UCSD-AML1 (cell line): Measurements from ENCODE around the gene CPED1.

Experiments used
- DNase-seq: peaks from one replicate; lab custom pipeline; 2025; ENCODE audit not compliant: unreplicated experiment; lab: John Stamatoyannopoulos, UW

The CPED1 gene

DNA sequence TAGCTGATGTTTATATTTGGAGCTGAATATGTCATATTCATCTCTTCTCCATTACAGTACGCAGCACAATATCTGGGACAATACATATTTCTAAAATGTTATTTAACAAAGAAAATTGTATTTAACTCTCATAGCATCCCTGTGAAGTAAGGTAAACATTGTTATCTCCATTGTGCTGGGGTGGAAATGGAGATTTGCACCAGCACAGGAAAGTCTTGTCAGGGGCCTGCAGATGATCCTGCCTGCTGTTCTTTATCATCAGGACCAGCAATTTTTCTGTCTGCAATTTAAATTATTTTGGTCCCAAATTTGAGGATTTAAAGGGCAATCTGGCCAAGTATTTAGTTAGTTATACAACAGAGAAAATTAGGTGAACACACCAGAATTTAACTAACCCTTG, 144.4 kb downstream of the CPED1 start:
- DNase-seq = no peak

DNA sequence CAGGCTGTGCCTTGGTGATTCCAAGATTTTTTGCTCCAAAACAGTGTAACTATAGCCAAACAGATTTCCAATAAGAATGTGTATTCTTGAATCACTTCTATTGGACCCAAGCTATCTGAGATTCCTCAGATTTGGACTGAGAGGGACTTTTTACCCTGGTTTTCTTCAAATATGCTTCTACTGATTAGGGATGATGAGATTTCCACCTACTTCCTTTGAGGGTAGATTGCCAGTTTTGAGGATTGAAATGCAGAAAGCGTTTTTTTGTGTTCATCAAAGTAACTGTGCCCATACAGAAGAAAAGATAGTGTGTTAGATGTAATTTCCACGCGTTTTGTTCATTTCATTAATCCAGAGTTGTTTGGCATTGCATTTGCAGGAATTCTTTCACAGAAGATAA, 144.9 kb downstream of the CPED1 start:
- DNase-seq = no peak

DNA sequence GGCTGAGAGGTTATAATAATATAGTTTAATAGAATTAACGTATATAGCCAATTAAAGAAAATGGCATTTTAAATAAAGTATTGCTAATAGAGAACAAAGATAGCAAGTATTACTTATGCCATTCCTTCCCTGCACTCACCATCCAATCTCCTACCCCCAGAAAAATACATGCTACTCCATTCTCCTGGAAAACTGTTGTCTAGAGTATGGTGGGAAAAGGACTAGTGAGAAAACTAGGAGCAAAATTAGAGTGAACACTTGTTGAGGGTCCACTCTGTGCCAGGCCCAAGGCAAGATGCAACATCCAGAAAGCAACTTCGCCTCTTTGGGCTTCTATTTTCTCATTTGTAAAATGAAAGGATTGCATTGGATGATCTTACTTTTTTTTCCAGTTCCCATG, 149.1 kb downstream of the CPED1 start:
- no peak for DNase-seq

DNA sequence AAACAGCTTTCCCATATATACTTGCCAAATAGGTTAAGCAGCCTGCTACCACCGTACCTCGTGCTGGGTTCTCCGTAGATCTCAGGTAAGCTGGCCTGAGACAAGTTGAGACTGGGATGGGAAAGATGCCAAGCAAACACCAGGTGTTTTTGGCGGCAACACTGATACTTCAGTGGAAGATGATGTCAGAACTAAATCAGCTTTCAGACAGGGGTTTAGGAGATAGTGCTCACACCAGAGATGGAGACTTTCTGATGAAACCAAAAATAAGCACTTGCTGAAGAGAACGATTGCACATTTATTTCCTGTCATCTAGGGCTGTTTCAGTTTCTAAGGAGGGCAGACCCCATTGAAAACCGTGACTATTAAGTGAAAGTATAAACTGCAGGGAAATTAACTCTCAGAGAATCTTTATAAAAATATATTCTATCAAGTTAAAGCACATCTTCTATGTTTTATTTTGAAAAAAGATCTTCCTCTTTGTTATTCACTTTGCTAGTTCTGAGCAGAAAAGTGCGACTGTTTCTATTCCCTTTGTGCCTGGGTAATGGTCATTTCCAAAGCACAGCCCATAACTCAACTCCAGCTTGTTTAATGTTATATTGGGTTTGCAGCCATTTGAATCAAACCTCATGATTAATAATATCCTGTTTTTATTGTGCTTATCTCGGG, 149.9 kb downstream of the CPED1 start:
- DNase-seq = no peak

DNA sequence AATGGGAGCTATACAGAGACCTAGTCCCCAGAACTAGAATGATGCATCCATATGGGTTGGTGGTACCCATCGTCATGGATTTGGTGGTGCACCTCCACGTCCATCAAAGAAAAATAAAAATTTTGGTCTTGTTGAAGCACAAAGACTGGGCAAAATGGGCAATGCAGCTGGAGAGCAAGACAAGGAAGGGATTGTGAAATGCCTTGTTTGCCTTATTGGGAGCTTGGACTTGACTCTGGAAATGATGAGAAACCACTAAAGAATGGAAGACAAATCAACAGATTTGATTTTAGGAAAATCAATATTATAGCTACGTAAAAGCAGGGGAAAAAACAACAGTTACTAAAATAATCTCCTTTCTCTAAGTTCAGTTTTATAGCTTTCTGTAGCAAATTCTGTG, 150.9 kb downstream of the CPED1 start:
- DNase-seq = no peak

DNA sequence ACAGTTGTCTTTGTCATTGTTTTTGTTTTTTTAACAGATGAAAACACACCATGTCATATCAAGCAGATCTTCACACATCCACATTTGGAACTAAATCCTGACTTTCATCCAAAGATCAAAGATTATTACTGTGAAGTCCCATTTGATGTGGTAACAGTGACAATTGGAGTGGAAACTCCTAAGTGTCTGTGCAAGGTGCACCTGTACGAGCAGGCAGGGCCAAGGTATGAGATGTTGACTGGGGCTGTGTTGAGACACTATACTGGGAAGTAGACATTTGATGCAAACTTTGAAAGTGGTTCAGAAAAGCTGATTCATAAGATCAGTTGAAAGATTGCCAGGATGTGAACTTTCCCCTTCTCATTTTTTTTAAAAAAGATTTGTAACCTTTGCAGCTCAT, 152.3 kb downstream of the CPED1 start:
- no peak for DNase-seq

DNA sequence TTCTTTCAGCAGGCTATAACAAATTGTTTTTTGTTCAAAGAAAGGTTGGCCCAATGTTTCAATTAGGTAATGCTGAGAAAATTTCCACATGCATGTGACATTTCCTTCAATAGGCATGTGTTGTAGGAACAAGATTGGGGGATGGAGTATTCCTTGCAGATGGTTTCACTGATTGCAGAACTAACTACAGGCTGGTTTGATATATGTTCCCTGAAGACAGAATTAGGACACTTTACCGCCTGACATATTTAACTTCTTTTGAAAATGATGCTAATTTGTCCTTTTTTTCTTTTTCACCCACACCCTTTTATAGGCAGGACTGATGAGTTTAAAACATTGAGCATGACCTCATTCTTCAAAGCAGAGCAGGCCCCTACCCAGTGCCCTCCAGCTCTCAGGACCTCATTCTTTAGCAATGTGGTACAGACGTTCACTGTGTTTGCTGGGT, 163.3 kb downstream of the CPED1 start:
- no peak for DNase-seq

DNA sequence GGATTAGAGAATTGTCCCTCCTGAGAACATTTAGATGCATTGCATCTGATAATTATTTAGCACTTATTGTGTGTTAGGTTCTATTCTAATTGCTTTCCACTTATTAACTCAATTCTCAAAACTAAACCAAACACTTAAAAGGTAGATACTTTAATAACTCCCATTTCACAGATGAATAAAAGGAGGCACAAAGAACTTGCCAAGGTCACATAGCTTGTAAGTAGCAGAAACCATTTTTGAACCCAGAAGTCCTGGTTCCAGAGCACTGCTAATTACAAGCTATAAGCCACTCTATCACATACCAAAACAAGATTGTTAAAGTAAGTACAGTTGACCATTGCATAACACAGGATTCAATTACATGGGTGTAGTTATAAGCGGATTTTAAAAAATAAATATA, 164.9 kb downstream of the CPED1 start:
- no peak for DNase-seq

DNA sequence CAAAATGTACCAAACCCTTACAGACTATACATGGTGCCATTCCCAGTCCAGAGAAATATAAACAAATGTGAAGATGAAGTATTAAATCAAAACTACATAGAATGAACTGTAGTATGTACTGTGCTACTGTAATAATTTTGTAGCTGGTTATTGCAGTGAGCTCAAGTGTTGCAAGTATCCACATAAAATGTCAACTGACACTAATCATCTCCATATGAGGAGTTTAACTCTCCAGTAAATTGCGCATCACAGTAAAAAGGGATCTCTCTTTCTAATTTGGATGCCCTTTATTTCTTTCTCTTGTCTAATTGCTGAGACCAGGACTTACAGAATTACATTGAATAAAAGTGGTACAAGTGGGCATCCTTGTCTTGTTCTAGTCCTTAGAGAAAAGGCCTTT, 165.5 kb downstream of the CPED1 start:
- no peak for DNase-seq

DNA sequence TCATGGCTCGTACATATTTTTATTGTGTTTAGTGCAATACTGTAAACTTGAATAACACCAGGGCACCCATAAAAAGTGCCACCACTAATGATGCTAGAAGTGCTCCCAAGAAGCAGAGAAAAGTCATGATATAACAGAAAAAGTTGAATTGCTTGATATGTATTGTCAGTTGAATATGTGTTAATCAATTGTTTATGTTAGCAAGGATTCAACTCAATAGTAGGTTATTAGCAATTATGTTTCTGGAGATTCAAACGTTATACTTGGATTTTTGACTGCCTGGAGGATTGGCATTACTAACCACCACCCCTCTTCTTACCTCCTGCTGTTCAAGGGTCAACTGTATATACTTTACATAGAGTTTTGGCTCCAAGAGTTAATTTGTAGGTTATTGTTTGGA, 168.3 kb downstream of the CPED1 start:
- no peak for DNase-seq

DNA sequence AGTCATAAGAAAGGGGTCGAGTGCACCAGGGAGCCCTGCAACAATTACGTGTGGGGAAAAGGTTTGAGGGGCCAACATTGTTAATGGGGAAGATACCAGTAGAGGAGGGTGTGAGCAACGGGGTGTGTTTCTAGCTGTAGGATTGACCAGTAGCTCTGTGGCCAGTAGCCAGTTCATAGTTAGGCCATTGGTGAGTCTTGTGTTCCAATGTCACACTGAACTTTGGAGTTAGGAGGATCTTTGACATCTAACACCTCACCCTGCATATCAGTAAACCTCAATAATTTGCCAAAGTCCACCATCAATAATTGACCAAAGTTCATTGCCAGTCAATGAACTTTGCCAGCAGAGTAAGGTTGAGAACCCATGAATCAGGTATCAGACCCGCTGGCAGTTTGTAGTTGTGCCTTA, 168.8 kb downstream of the CPED1 start:
- DNase-seq = no peak

DNA sequence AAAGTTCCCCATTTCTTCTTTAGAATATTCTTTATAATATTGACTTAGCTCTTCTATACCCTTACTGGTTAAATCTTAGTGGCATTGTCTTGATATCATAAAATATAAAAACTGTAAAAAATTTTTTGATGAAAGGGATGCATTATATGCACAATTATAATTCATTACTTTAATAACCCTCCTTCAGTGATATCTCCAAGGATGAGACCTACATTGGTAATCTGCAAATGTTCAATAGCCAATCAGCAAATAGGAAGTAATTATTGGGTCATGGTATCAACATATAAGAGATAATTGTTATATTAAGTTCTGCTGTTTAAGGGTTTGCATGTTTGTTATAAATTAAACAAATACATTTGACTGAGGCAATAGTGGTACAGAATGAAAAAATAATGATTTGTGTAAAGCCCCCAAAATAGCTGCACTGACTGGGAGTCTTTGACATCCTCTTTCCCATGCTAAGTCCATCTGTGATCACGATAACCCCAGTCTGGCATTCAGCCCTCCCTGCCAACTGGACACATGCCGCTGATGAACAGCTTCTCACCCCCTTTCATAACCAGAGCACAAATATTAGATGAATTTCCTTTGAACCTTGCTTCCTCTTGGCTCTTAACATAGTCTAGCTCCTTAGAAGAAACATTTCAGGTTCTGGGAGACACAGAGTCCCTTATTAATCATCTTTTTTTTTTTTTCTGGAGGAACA, 169.5 kb downstream of the CPED1 start:
- DNase-seq = no peak

DNA sequence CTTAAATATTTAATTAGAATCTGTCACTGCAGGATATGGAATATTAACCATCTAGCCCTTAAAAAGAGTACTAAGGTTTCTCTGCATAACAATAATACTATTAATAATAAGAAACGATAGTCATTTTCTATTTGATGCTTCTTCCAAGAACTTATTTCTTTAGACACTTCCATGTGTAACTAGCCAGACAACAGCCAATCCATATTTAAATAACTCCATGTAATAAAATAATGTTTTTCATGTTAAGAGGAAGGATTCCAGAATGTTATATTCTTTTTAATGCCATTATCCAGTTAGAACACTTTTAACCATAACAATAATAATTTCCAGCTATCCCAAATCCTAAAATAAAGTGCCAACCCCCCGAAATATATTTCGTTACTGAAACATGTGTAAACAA, 170.2 kb downstream of the CPED1 start:
- no peak for DNase-seq

DNA sequence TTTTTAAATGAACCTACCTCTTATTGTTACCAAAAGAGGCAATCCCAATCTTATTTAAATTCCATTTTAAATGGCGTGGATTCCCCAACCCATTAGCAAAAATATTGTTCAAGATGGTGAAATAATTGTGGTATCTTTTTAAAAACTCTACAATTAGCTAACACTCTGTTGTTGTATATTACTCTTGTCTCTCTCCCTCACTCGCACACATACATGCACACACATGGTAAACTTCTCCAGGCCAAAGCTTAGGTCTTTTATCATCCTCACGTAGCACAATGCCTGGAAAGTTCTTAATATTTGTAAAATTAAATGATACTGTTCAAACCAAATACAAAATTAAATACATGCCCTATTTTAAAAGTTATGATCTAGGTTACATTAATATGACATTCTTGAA, 171.0 kb downstream of the CPED1 start:
- DNase-seq = no peak

DNA sequence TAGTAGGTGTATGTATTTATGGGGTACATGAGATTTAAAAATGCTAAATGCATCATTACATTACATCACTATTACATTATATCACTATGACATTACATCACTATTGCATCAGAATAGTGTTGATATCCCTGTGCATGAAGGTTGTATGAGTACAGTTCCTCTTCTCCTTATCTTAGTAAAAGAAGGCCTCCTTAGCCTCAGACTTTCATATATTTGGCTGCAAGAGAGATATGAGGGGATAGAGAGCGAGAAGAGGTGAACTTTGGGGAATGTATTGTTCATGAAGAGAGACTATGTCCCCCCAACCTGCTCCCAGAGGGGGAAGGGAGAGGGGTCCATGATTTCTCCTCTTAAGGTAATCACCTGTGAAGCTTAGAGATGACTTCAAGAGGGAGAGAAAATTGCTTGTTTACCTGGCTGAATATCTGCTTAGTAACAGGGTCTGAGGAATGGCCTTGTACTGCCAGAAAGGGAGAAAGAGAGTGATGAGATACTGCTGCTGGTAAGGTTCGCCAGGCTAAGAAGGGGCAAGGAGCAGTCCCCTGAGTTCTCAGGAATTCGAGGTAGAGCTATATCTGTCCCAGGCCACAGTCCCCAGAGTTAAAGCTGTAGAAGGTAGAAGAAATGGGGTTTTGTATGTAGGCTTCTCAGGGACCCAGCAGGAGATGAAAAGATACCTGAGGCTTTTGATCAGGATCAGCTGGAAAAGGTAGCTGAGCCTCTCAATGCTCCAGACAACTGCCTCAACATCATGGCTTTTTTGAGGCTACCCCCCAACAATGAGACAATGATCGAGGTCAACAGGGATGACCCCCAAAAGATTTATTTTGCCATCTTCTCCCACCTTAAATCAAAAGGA, 171.9 kb downstream of the CPED1 start:
- DNase-seq = no peak

DNA sequence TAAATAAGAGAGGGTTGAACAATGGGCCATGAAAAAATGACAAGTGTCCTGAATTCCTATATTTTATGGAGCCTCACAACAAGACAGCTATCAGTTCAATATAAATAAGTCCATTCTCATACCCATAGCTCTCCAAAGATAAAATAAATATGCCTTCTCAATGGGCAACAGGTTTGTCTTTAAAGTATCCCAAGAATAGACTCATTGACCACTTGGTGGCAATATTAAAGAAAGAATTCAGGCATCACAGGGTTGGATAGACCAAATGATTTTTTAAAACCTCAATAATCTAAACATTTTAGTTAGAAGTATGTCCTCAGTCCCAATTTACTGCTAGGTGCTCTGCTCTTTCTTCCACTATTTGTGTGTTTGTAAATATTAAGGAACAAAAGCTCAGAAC, 175.2 kb downstream of the CPED1 start:
- no peak for DNase-seq

DNA sequence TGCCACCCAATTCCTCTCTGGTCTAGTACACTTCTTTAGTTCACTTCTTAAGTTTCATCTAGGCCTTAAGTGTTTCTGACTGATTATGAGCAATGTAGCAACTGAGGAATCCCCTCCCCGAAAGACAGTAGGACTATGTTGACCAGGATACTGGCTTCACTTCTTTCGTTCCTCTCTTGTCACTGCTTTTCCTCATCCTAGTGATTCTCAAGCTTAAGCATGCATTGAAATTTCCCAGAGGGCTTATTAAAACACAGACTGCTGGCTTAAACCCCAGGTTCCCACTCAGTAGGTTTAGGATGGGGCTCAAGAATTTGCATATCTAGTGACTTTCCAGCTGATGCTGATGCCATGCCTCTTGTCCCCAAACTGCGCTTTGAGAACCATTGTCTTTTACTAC, 175.7 kb downstream of the CPED1 start:
- no peak for DNase-seq

DNA sequence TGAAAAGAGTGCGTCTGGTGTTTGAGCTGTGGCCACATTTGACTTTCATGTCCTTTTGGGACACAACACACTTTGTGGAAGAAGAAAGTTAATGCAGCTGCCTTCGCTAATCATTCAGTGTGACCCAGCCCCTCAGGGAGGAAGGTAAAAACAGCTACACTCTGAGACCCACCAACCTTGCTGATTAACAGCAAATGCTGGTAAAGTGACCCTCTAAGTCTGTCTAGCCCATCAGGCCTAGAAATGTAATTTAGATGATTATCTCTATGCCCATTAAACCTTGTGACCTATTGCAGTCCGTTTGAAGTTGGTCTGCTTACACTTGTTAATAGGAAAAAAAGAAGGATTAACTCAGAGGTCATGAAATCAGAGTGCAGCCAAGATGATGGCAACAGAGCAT, 178.4 kb downstream of the CPED1 start:
- no peak for DNase-seq

DNA sequence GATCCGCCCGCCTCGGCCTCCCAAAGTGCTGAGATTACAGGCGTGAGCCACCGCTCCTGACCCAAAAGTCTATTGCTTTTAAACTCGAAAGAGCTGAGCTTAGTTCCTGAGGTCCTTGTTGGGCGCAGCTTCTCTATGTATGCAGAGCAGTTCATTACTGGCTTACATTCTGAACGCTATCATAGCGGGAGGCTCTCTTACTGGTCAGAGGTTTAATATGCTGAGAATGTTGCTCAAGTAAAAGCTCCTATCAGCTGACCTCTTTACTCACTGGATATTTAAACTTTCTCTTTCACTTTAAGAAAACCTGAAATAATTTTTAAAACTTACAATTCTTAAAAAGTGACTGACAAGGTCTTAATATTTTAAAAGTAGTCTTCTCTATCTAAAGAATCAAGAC, 179.5 kb downstream of the CPED1 start:
- DNase-seq = no peak

DNA sequence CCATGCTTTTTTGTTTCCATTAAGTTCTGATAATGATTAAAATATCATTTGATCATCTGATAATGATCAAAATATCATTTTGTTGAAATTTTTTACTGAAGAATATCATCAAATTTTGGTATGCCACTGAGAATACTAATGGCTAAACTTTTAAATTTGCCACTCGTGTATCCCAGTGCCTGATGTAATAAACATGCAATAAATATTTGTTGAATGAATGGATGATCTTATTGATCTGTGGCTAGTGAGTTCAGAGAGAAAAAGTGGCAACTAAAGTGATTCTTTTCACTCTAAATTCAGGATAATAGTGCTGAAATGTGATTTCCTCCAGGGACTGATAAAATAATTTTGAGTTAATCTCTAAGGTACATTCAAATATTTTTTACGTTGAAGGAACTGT, 181.0 kb downstream of the CPED1 start:
- no peak for DNase-seq

DNA sequence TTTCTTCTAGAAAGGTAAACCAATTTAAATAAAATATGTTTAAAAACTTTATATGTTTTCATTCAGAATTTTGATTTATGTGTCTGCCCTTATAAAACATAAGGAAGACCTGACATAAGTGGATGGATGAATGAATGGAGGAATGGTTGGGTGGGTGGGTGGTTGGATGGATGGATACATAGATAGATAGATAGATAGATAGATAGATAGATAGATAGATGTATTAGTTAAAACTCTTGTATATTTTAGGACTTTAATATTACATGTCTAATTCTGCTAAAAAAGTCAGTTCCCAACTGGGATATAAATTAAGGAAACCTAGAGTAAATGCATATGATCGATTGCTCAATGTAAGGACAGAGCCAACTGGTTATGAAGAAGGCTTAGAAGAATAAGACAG, 184.0 kb downstream of the CPED1 start:
- no peak for DNase-seq

DNA sequence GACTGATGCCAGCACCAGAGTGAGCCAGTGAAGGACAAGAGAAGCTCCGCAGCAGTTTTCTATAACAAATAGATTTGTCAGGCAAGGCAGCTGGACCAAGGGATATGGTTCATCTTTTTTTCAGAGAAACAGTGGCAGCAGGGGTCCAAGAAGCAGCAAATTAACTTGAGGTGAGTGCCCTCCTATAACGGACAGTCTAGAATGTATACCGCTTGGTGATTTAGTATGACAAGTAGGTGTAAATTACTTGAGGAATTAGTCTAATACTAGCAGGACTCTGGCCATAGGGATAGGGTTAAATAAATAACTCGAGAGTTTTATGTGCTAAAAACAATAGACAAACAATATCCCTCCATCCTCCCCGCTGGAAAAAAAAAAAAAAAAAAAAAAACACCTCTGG, 187.3 kb downstream of the CPED1 start:
- no peak for DNase-seq
